H1 (cell line): ENCODE measurements around the gene CMYA5. TPM values are rescaled to one million over a fixed set of nuclear protein-coding genes. Genes with fewer than 3 reads are reported as not detected.

Experiments used
- BCL11A ChIP-seq, 2 experiments: IDR thresholded peaks; one replicate each; pipeline ENCODE4 v1.6.1; 2011; ENCODE audit warnings: low read depth in 2 of 2, low read length in 2 of 2, mild to moderate bottlenecking in 2 of 2
- CEBPB ChIP-seq: IDR thresholded peaks from 2 replicates; pipeline ENCODE4 v1.6.1; 2012; ENCODE audit warnings: low read depth, low read length
- EP300 ChIP-seq, 2 experiments: IDR thresholded peaks; 1 replicate in 1 of 2; 2 replicates in 1 of 2; pipeline ENCODE4 v1.6.1; 2011 to 2012; ENCODE audit warnings: low read depth in 2 of 2, low read length in 2 of 2, mild to moderate bottlenecking in 2 of 2, borderline replicate concordance in 1 of 2, inconsistent platforms in 1 of 2, moderate library complexity in 1 of 2
- HDAC2 ChIP-seq, 2 experiments: fragments of 300-600 bp in 1 of 2; sonication (generic) in 1 of 2; IDR thresholded peaks; 2 replicates each; pipeline ENCODE4 v1.6.1; 2011 to 2012; ENCODE audit warnings: low read depth in 2 of 2, low read length in 2 of 2, mild to moderate bottlenecking in 2 of 2, moderate library complexity in 2 of 2, borderline replicate concordance in 1 of 2, inconsistent platforms in 1 of 2
- JUN ChIP-seq: IDR thresholded peaks from 2 replicates; pipeline ENCODE4 v1.6.1; 2011; ENCODE audit warnings: low read depth, mild to moderate bottlenecking, improper control_type of control experiment, low read length
- KDM4A ChIP-seq: IDR thresholded peaks from one replicate; pipeline ENCODE4 v1.7.1; 2012; ENCODE audit warnings: low read depth, mild to moderate bottlenecking, moderate library complexity, low read length, inconsistent platforms; ENCODE audit not compliant: severe bottlenecking
- TEAD4 ChIP-seq: IDR thresholded peaks from 2 replicates; pipeline ENCODE4 v1.6.1; 2012; ENCODE audit warnings: low read depth, low read length, inconsistent platforms, mixed read lengths
- polyA plus RNA-seq, 7 experiments: library from polyadenylated mRNA; depleted of rRNA in 3 of 7; stranded (reverse) in 5 of 7; unstranded in 2 of 7; fragments of >200 nt in 5 of 7; fragments of 200-250 nt in 2 of 7; gene quantifications; 1 replicate in 5 of 7; 2 replicates in 1 of 7; 4 replicates in 1 of 7; pipeline versions ENCODE4 v1.2.1 to v1.2.3, GENCODE V29; 2011 to 2013; ENCODE audit warnings: missing spikeins in 2 of 7, mixed read lengths in 2 of 7
- total RNA-seq: library from RNA; stranded (reverse); fragmentation: NEBNext Ultra II Directional; extraction: Animal tissue kit (Norgen Biotek cat#: 25700); gene quantifications from 2 replicates; pipeline ENCODE4 v1.2.1, GENCODE V29; 2021

Gene CMYA5
- total and polyA plus RNA-seq, 2 of the 8 experiments (the other 6 are each of a cell fraction or from before 2014, with no cell fraction given) = 0.88 to 0.95 TPM

DNA sequence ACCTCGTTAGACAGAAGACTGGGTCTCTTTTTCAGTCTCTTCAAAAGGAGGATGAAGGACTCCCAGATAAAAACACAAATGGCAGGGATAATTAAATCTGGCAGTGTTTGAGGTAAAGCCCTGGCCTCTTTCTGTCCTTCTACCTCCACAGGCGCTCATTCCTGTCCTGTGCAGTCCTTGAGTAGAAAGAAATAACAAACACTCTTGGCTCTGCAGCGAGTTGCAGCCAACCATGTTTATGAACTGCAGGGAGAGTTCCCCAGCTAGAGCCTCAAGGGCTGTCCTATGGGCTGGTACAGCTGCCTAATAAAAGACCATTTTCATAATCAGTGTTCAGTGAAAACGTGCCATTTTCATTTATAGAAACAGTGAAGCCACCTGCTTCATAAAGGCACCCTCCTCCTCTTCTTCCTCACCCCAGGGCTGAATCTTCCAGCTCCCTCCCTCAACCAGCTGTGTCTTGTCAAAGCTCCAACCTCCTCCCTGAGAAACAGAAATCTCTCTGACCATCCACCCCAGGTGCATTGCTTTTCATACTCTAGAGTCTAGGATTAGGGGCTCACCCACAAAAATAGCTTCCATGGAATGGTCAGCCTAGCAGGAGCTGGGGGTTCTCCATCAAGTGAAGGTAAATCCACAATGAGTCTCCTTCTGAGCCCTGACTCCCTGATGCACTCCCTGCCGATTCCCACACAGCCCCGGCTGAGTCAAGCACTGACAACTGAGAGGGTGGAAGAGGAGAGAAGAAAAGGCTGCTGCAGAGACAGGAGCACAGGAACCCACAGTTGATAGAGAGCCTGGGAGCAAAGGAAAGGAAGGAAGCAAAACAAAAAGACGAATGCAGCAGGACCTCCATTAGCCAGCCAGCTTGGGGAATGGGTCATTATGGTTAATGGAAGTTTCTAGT is 150.7 kb downstream of the CMYA5 start (continued):
- TF ChIP-seq CEBPB = no peak
- no peak for TF ChIP-seq JUN
- TF ChIP-seq BCL11A (IDR thresholded peaks at IDR 0.05; ENCODE audit: low read depth in 2 of 2, low read length in 2 of 2) = no peak
- no peak for TF ChIP-seq TEAD4
- no peak for TF ChIP-seq EP300 (IDR thresholded peaks at IDR 0.05; ENCODE audit: borderline replicate concordance in 1 of 2, low read depth in 2 of 2, low read length in 2 of 2)
- no peak for TF ChIP-seq HDAC2 (IDR thresholded peaks at IDR 0.05; ENCODE audit: borderline replicate concordance in 1 of 2, low read depth in 2 of 2, low read length in 2 of 2)
- no peak for TF ChIP-seq KDM4A
